ENCODE data around the gene NKAIN4.
"Not testable (repeated sequence)": the region's sequence is repeated elsewhere in the genome, so short reads cannot be mapped to it uniquely, and the experiment has no call there.

Gene NKAIN4

DNA sequence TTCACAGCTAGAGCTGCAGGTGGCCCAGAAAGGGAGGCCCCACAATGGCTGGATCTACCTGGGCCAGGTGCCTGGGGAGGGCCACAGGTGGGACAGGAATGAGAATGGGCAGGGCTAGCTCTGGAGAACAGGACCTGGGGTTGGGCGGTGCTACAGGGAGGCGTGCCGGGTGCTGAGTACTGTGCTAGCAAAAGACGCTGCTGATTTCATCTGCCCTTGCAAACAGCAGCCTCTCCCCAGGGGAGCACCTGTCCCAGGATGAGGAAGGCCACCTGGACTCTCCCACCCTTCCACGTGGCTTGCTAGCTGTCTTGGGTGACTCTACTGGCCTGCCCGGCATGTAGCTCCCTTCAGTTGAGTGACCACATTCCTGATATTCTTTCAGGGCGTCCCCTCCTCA is 31.7 kb downstream of the NKAIN4 start:
- Mint-ChIP-seq H3K27me3 (ENCODE audit: low read depth, poor library complexity) (peaks cover 45% of the 10 kb centered on the region), H3K36me3 (ENCODE audit: low read depth) (no peaks in the 10 kb centered on the region)

GRCh38 chr20:63221400-63222053 is 32.7 kb downstream of the NKAIN4 start:
- H3K36me3 Mint-ChIP-seq (ENCODE audit: low read depth); H3K9me3 Mint-ChIP-seq; H3K4me3 Mint-ChIP-seq; H3K27ac Mint-ChIP-seq; DNase-seq: not testable (repeated sequence)
- Mint-ChIP-seq H3K4me1 (peaks cover 27% of the 10 kb centered on the region), H3K27me3 (ENCODE audit: low read depth, poor library complexity) (peaks cover 41% of the 10 kb centered on the region)

More for the DNA sequence above, 31.7 kb downstream of the NKAIN4 start:
- H3K4me1 Mint-ChIP-seq = peaks cover 21% of the 10 kb centered on the region
- H3K27ac Mint-ChIP-seq = no peak overlapping the region
- TF ChIP-seq CTCF (IDR thresholded peaks at IDR 0.05) = no peak
- no peak for DNase-seq
- H3K4me3 Mint-ChIP-seq = no peak overlapping the region
- no peaks in the 10 kb centered on the region for H3K9me3 Mint-ChIP-seq

DNA sequence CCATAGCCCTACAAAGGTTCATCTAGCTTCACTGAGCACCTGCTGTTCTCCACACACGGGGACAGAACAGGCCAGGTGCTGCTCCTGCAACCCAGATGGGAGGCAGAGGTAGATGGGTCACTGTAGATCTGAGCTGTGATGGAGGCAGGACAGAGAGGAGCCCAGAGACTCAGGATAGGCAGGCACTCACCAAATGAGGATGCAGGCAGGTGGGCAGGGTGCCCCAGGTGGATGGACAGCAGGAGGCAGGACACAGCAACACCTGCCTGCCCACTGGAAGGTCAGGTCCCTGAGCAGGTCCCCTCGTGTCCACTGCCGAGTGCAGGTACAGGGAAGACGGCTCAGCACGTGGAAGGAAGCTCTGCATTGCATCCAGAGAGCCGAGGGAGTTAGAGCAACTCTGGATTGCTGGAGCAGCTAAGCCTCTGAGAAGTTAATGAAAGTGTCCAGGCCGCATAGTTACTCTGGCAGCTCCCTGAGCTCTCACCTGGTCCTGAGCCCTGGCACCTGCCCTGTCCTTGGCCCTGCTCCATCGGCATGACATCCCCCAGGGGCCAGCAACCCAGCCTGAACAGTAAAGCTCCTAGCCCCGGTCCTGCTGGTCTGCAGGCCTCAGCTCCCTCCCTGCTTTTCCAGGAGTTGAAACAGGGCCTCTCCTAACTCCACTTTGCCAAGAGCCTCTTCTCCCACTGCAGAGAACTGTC is 33.4 kb downstream of the NKAIN4 start:
- no peaks in the 10 kb centered on the region for H3K36me3 Mint-ChIP-seq (ENCODE audit: low read depth)
- no peak overlapping the region for H3K4me3 Mint-ChIP-seq
- no peak for DNase-seq
- H3K4me1 Mint-ChIP-seq = peaks cover 28% of the 10 kb centered on the region
- H3K27ac Mint-ChIP-seq = peak overlapping the region; percentile 11
- TF ChIP-seq CTCF (IDR thresholded peaks at IDR 0.05) = no peak
- no peaks in the 10 kb centered on the region for H3K9me3 Mint-ChIP-seq
- H3K27me3 Mint-ChIP-seq (ENCODE audit: low read depth, poor library complexity) = peaks cover 41% of the 10 kb centered on the region

DNA sequence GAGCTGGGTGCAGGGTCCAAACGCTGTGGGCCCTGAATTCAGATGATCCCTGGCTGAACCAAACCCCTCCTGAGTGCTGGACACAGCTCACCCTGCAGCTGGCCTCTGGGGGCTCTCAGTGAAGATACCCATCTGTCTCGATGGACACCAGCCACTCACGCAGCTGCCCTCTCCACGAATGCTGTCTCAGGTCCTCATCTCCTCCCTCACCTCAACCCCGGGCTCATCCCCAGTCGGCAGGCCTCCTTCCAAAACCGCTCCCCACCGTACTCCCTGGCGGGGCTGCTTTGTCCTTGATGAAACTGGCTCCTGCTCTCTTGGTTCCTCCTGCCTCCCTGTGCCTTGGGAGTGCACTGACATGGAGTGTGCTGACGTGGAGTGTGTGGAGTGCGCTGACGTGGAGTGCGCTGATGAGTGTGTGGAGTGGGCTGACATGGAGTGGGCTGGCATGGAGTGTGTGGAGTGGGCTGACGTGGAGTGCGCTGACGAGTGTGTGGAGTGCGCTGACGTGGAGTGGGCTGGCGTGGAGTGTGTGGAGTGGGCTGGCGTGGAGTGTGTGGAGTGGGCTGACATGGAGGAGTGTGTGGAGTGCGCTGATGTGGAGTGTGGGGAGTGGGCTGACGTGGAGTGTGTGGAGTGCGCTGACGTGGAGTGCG is 34.3 kb downstream of the NKAIN4 start:
- Mint-ChIP-seq H3K4me1 (peaks cover 29% of the 10 kb centered on the region), H3K27me3 (ENCODE audit: low read depth, poor library complexity) (peaks cover 41% of the 10 kb centered on the region), H3K36me3 (ENCODE audit: low read depth) (peaks cover under 1% of the 10 kb centered on the region), H3K9me3 (no peaks in the 10 kb centered on the region), H3K4me3 (no peak overlapping the region), H3K27ac (peak overlapping the region; percentile 11)
- TF ChIP-seq CTCF (IDR thresholded peaks at IDR 0.05) = no peak
- no peak for DNase-seq

GRCh38 chr20:63219447-63219821 is 34.8 kb downstream of the NKAIN4 start:
- Mint-ChIP-seq H3K27ac (no peak overlapping the region), H3K27me3 (ENCODE audit: low read depth, poor library complexity) (peaks cover 41% of the 10 kb centered on the region), H3K4me3 (no peak overlapping the region), H3K4me1 (peaks cover 29% of the 10 kb centered on the region), H3K9me3 (no peaks in the 10 kb centered on the region), H3K36me3 (ENCODE audit: low read depth) (peaks cover 6% of the 10 kb centered on the region)
- DNase-seq = no peak
- no peak for TF ChIP-seq CTCF (IDR thresholded peaks at IDR 0.05)

- no peak for TF ChIP-seq CTCF (IDR thresholded peaks at IDR 0.05)
- H3K27me3 Mint-ChIP-seq (ENCODE audit: low read depth, poor library complexity) = peaks cover 38% of the 10 kb centered on the region
- peaks cover 11% of the 10 kb centered on the region for H3K36me3 Mint-ChIP-seq (ENCODE audit: low read depth)
- H3K27ac Mint-ChIP-seq = no peak overlapping the region
- H3K4me1 Mint-ChIP-seq = peaks cover 29% of the 10 kb centered on the region
- no peaks in the 10 kb centered on the region for H3K9me3 Mint-ChIP-seq
- DNase-seq = no peak
- H3K4me3 Mint-ChIP-seq = no peak overlapping the region
Measured at GRCh38 chr20:63218701-63219446, 35.4 kb downstream of the NKAIN4 start.

All from nephron progenitor cell (in vitro differentiated cells).